Neural progenitor cell (in vitro differentiated cells): ENCODE measurements around the gene TUBG2.

Experiments used
- CTCF ChIP-seq: fragments of 200-600 bp; sonication (generic); IDR thresholded peaks from 2 replicates; pipeline ENCODE4 v1.5.1; 2017; ENCODE audit warnings: antibody characterized with exemption, mild to moderate bottlenecking
- EZH2 ChIP-seq: fragments of 200-600 bp; sonication (generic); IDR thresholded peaks from 2 replicates; pipeline ENCODE4 v1.6.1; 2017; ENCODE audit warnings: antibody characterized with exemption, mild to moderate bottlenecking, moderate library complexity
- EZH2phosphoT487 ChIP-seq: fragments of 200-600 bp; sonication (generic); IDR thresholded peaks from 2 replicates; pipeline ENCODE4 v1.6.1; 2017; ENCODE audit warnings: antibody characterized with exemption

DNA sequence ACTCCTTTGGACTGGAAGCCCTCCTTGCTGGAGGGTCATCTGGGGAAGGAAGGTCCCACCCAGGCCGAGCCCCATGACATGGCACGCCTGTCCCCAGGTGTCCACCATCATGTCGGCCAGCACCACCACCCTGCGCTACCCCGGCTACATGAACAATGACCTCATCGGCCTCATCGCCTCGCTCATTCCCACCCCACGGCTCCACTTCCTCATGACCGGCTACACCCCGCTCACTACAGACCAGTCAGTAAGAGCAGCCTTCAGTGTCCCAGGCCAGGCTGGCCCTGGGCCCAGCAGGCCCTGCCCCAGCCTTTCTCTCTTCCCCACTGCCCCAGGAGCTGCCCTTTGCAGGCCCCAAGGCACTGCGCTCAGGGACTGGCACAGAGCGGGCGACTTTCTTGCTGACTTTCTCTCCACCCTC, 6.5 kb downstream of the TUBG2 start:
- TF ChIP-seq CTCF (no peak), EZH2 (no peak), EZH2phosphoT487 (no peak)
